Eye (tissue), 1 donor: ENCODE data around the gene SMAD3.

ENCODE experiments used
- DNase-seq: peaks from one replicate; pipeline ENCODE4 v3.0.0-alpha.2; 2015

The SMAD3 gene

GRCh38 chr15:67210555-67211168, 145.3 kb downstream of the SMAD3 start:
- no peak for DNase-seq

DNA sequence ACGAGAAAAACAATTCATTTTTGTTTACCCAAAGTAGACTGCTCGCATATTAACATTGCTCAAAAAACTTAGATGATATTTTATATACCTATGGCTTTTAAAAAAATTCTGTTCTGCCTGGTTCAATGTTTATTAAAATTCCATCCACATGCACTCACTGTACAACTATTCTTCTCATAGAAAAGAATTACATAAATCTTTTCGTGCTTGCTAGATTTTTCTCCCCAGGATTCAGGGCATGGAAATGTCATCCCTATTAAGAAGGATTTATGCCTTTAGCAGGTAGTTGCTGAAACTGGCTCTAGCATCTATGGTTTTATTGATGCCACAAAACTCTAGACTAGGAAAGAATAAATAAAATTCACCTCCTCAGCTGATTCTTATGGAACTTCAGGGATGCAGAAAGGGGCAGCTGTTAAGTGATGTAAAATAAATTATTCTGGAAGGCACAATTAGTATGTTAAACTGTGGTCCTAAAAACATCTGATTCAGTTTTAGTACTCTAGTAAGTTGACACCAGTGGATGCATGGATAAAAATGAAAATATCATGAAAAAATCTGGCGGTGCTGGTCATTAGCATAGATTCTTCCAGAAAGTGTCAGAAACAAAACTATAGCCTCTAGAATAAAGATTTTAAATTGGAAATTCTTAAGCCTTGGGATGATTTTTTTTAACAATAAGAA, 147.4 kb downstream of the SMAD3 start:
- no peak for DNase-seq

- DNase-seq: no peak
Measured at GRCh38 chr15:67215102-67215501, 149.7 kb downstream of the SMAD3 start.

GRCh38 chr15:67216859-67217258, 151.5 kb downstream of the SMAD3 start:
- DNase-seq: no peak

DNA sequence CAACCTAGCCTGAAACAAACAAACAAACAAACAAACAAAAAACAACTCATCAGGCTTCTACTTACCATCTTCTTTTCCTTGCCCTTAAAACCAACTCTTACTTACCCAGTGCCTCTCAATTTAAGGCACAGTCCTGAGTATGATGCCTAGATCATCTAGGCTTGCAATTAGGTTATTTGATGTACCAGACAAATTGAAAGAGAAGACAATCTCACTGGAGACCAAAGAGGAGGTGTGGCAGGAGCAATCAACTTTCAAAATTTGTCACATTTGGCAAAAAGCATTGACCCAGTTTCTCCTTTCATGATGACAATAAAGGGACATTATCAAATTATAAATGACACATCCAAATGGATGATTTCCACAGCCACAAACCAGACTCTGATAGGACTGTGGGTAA, 153.0 kb downstream of the SMAD3 start:
- DNase-seq: no peak

GRCh38 chr15:67219288-67219687, 153.9 kb downstream of the SMAD3 start:
- DNase-seq: no peak

- peak; percentile 17 for DNase-seq
Measured at GRCh38 chr15:67224889-67225288, 159.5 kb downstream of the SMAD3 start.

GRCh38 chr15:67225336-67225735, 159.9 kb downstream of the SMAD3 start:
- DNase-seq: no peak

- DNase-seq: no peak
Measured at GRCh38 chr15:67227431-67227830, 162.0 kb downstream of the SMAD3 start.

GRCh38 chr15:67227846-67228245, 162.4 kb downstream of the SMAD3 start:
- no peak for DNase-seq

DNA sequence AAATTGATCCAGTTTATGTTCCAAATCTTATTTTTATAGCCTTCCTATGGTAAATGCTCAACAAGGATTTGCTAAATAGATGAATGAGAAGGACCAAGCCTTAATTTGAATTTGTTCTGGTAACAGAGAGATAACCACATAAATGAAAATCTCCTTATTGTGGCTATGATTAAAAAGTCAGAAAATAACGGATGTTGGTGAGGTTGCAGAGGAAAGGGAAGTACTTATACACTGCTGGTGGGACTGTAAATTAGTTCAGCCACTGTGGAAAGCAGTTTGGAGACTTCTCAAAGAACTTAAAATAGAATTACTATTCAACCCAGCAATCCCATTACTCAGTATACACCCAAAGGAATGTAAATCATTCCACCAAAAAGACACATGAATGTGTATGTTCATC, 162.9 kb downstream of the SMAD3 start:
- DNase-seq: no peak

GRCh38 chr15:67230504-67230903, 165.1 kb downstream of the SMAD3 start:
- no peak for DNase-seq

GRCh38 chr15:67232591-67232990, 167.2 kb downstream of the SMAD3 start:
- DNase-seq: no peak

GRCh38 chr15:67240235-67241131, 175.1 kb downstream of the SMAD3 start:
- peak; percentile 18 for DNase-seq

GRCh38 chr15:67241132-67241855, 175.9 kb downstream of the SMAD3 start:
- DNase-seq: peak; percentile 75

- DNase-seq: peak; percentile 8
Measured at GRCh38 chr15:67242708-67243111, 177.3 kb downstream of the SMAD3 start.
